GM12874 (cell line): ENCODE results near the gene CATSPERB.

Experiments used
- TF ChIP-seq, protein P1 (sequence below): IDR thresholded peaks from 2 replicates; pipeline ENCODE4 v1.5.1; 2011; ENCODE audit warnings: low read depth, mild to moderate bottlenecking, control low read depth, low read length, moderate library complexity; ENCODE audit not compliant: insufficient read depth

Gene CATSPERB

GRCh38 chr14:91649930-91650329, 82.0 kb downstream of the CATSPERB start:
- TF ChIP-seq, protein P1, sequence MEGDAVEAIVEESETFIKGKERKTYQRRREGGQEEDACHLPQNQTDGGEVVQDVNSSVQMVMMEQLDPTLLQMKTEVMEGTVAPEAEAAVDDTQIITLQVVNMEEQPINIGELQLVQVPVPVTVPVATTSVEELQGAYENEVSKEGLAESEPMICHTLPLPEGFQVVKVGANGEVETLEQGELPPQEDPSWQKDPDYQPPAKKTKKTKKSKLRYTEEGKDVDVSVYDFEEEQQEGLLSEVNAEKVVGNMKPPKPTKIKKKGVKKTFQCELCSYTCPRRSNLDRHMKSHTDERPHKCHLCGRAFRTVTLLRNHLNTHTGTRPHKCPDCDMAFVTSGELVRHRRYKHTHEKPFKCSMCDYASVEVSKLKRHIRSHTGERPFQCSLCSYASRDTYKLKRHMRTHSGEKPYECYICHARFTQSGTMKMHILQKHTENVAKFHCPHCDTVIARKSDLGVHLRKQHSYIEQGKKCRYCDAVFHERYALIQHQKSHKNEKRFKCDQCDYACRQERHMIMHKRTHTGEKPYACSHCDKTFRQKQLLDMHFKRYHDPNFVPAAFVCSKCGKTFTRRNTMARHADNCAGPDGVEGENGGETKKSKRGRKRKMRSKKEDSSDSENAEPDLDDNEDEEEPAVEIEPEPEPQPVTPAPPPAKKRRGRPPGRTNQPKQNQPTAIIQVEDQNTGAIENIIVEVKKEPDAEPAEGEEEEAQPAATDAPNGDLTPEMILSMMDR, result peak; percentile 41; the same call in 1 of the 2 replicates

GRCh38 chr14:91647856-91648255, 84.0 kb downstream of the CATSPERB start:
- TF ChIP-seq, protein P1, result no peak

DNA sequence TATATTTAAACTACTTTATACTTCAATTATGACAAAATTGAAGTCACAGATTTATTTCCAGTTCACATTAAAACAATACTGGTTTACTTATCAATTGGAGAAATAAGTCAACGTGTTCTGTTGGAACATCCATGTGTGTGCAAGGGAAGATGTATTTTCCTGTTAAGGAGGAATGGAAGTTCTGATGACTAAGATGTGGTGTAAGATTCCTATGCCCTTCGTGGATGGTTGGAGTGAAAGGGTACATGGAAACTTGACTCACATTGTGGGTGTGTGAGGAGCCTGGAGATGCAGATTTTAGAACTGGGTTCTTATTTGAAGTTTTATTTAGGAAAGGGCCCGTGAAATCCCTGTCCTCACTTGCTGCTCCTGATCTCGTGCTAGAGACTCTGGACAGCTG, 95.3 kb downstream of the CATSPERB start:
- TF ChIP-seq, protein P1, result no peak

GRCh38 chr14:91624757-91625156, 107.1 kb downstream of the CATSPERB start:
- TF ChIP-seq, protein P1, result no peak

- TF ChIP-seq, protein P1, result no peak
Observed at GRCh38 chr14:91614187-91614586, 117.7 kb downstream of the CATSPERB start.

DNA sequence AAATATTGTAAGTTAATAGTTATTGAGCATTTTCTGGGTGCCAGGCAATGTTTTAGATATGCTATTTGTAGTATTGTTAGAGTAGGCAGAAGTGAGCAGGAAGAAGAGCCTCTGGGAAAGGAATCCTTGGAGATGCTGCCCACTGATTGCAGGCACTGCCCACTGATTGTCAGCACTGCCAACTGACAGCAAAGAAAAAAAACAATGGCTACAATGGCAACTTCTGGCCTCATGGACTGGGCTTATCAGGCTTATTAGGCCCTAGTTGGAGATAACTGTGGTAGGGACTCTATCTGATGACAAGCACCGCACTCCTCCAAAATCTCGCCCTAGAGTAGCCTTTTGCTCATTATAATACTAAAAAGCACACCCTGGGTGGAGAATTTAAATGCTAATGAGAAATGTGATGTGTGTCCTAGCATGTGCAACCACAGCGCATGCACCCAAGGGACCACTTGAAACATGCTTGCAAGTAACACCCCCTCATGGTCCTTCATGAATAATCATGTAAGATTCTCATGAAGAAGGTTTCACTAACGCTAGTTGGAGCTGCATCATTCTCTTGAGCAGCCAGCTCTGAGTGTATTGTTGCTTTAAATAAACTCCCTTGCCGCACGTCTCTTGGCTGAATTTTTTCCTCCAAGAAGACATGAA, 118.3 kb downstream of the CATSPERB start:
- TF ChIP-seq, protein P1, result no peak

- TF ChIP-seq, protein P1, result no peak
Observed at GRCh38 chr14:91611528-91611927, 120.4 kb downstream of the CATSPERB start.

GRCh38 chr14:91609161-91609560, 122.7 kb downstream of the CATSPERB start:
- TF ChIP-seq, protein P1, result no peak
